ENCODE results near the gene PPP1R13L.

DNA sequence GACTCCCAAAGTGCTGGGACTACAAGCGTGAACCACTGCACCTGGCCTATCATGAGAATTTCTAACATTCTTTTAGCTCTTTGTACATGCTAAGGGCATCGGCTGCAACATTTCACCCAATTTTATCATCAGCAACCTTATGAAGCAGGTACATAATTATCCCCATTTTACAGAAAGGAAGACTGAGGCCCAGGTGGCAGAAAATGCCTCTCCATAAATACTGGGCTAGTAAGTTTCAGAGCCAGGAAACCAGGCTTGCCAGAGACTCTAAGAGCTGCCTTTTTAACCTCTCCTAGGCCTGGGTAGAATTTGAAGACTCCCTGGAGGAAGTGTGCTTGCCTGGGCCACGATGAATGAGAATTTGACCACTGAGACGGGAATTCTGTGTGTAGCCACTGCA, 36.7 kb downstream of the PPP1R13L start:
- no peak for TF ChIP-seq CTCF (IDR thresholded peaks at IDR 0.05)
- no peak for TF ChIP-seq EZH2 (IDR thresholded peaks at IDR 0.05; ENCODE audit: borderline replicate concordance, insufficient read depth, low read depth, low read length, poor library complexity, severe bottlenecking)

All from B cell (primary cell).